ENCODE measurements around the gene PIGM.
A peak's percentile ranks its signal among the peaks of the same experiment; 100 is the strongest.

The PIGM gene

DNA sequence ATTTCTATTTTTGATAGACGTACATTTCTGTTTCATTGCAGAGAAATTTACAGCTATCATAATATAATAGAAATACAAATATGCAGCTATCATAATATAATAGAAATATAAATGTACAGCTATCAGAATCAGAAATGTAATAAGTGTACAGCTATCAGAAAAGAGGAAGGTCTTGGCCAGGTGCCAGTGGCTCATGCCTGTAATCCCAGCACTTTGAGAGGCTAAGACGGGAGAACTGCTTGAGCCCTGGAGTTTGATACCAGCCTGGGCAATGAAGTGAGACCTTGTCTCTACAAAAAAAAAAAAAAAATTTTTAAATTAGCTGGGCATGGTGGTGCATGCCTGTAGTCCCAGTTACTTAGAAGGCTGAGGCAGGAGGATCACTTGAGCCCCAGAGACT is 37.9 kb downstream of the PIGM start:
- Histone ChIP-seq H3K4me3 (no peak overlapping the region), H3K27ac (no peak overlapping the region)

- Histone ChIP-seq H3K4me3 (no peak overlapping the region), H3K27ac (no peak overlapping the region)
Observed at GRCh38 chr1:159992161-159992560, 39.6 kb downstream of the PIGM start.

DNA sequence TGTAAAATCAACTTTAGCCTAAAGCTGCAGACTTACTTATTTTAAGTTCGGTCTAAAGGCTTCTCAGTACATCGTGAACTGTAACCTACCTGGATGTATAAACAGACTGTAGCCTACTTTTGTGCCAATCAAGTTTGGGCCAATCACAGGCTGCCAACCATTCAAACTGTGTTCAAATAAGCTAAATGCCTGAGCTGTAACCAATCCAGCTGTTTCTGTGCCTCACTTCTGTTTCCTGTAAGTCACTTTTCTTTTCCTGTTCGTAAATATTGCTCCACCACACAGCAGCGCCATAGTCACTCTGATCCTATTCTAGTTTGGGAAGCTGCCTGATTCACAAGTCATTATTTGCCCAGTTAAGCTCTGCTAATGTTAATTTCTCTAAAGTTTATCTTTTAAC is 40.3 kb downstream of the PIGM start:
- Histone ChIP-seq H3K27ac (peak overlapping the region in 2 of 21 experiments; percentile 25 to 34), H3K4me3 (no peak overlapping the region)

- H3K4me3 ChIP-seq, result no peak overlapping the region
- H3K27ac ChIP-seq, result no peak overlapping the region
Observed at GRCh38 chr1:159990005-159990404, 41.8 kb downstream of the PIGM start.

- Histone ChIP-seq H3K27ac (no peak overlapping the region), H3K4me3 (no peak overlapping the region)
Observed at GRCh38 chr1:159989581-159989980, 42.2 kb downstream of the PIGM start.

GRCh38 chr1:159988006-159988405 is 43.8 kb downstream of the PIGM start:
- H3K4me3 ChIP-seq, result no peak overlapping the region
- no peak overlapping the region for H3K27ac ChIP-seq

DNA sequence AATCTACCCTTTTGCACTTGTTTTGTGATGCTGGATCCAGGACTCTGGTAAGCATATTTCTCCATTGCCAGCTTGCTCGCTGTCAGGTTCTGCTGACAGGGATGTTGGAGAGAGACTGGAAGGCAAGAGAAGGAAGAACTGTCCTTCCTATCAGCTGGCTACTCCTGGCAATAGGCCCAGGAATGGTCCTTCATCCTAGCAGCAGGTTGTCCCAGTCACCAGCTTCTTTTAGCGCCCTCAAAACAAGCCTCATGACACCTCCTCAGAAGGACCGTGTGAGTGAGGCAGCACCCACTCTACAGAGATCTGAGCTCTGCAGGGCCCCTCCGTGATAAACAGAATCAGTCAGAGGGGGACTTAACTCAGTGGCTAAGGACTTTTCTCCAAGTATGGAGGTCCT is 44.6 kb downstream of the PIGM start:
- Histone ChIP-seq H3K27ac (no peak overlapping the region), H3K4me3 (no peak overlapping the region)

- Histone ChIP-seq H3K27ac (no peak overlapping the region), H3K4me3 (no peak overlapping the region)
Observed at GRCh38 chr1:159986531-159986930, 45.3 kb downstream of the PIGM start.

- Histone ChIP-seq H3K27ac (no peak overlapping the region), H3K4me3 (no peak overlapping the region)
Observed at GRCh38 chr1:159986093-159986492, 45.7 kb downstream of the PIGM start.

- Histone ChIP-seq H3K4me3 (no peak overlapping the region), H3K27ac (no peak overlapping the region)
Observed at GRCh38 chr1:159985473-159985872, 46.3 kb downstream of the PIGM start.

- H3K27ac ChIP-seq, result no peak overlapping the region
- H3K4me3 ChIP-seq, result no peak overlapping the region
Observed at GRCh38 chr1:159983681-159984080, 48.1 kb downstream of the PIGM start.

- no peak overlapping the region for H3K4me3 ChIP-seq
- no peak overlapping the region for H3K27ac ChIP-seq
Observed at GRCh38 chr1:159982280-159982679, 49.5 kb downstream of the PIGM start.

DNA sequence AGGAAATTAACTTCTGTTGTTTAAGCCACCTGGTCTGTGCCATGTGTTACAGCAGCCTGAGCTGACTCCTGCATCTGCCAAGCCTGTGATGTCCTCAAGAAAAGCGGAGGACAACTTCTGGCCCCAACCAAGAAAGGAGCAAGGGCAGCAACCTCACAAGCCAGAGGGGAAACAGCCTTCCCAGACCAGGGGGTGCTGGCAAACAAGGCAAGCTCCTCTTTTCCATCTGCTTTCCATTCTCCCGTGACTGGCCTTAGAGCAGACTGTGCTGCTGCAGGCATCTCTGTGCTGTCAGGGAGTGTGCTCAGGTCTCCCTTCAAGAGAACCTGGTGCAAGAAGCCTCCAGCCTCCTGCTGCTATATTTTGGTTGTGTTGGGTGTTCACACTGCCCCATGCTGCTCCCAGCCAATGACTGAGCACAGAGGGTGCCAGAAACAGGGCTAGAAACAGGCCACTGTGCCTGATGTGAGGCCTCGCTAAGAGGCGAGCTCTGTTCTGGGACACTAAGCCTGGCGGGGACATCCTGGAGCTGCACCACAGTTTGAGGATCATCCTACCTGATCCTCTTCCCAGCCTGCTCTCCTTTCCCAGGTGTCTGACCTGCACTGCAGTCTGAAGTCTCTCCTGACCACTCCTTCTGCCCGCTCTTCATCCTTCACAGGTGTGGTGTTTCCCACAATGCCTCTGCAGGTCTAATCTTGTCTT is 50.3 kb downstream of the PIGM start:
- Histone ChIP-seq H3K27ac (no peak overlapping the region), H3K4me3 (no peak overlapping the region)

DNA sequence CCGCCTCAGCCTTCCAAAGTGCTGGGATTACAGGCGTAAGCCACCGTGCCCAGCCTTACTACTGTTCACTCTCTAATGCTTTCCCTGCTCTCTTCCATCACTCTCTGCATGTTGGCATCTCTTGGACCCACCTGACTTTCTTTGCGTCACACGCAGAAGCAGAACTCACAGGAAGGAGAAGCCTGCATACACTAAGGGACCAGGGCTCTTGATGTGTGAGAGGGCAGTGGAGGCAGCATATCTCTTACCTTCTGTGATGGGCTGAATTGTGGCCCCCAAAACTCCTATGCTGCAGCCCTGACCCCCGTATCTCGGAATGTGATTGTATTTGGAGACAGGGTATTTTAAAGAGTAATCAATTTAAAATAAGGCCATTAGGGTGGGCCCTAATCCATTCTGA is 51.0 kb downstream of the PIGM start:
- Histone ChIP-seq H3K4me3 (no peak overlapping the region), H3K27ac (no peak overlapping the region)

DNA sequence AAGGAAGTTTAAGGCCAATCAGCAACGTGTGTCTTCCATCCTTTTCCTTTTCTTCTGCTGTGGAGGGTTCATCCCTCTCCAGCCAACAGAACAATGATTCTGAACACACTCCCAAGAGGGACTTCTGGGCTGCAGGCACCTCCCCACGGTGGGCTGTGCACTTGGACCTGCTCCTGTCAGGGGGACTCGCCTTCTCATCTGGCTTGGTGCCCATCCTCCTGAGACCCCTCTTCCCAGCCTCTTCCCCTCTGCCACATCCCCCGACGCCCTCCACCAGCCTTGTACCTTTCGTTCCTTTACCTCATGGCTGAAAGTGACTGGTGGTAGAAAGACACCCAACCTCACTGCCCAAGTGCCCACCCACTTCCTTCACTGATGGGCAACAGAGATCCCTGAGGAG is 51.7 kb downstream of the PIGM start:
- Histone ChIP-seq H3K4me3 (no peak overlapping the region), H3K27ac (no peak overlapping the region)

GRCh38 chr1:159979257-159979656 is 52.5 kb downstream of the PIGM start:
- no peak overlapping the region for H3K4me3 ChIP-seq
- no peak overlapping the region for H3K27ac ChIP-seq

DNA sequence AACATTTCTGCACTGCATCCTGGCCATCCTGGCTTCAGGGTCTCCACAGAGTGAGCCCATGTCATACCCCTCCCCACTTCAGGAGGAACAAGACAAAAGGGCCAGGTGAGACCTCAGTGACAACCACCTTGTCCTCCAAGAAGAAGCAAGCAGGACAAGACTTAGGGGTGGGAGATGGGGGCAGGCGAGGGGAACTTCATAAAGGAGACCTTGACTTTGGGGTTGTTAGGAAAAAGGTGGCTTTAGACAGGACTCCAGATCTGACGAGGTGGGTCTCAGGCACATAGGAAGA is 53.7 kb downstream of the PIGM start:
- H3K4me3 ChIP-seq, result no peak overlapping the region
- H3K27ac ChIP-seq, result no peak overlapping the region

- Histone ChIP-seq H3K4me3 (no peak overlapping the region), H3K27ac (no peak overlapping the region)
Observed at GRCh38 chr1:159977364-159978106, 54.3 kb downstream of the PIGM start.
